Fibroblast of lung (primary cell): ENCODE measurements around the gene POMGNT1.

Experiments
- CTCF ChIP-seq, 2 donors: IDR thresholded peaks in 1 of 2; conservative IDR thresholded peaks in 1 of 2; 1 replicate in 1 of 2; 2 replicates in 1 of 2; pipeline ENCODE4 v1.5.1; 2011 to 2012; ENCODE audit warnings: low read length in 2 of 2, control low read depth in 1 of 2, inconsistent platforms in 1 of 2, low read depth in 1 of 2, mild to moderate bottlenecking in 1 of 2
- EZH2 ChIP-seq: IDR thresholded peaks from 2 replicates; pipeline ENCODE4 v1.5.1; 2012; ENCODE audit warnings: low read length, control low read depth, mild to moderate bottlenecking; ENCODE audit errors: missing control alignments

DNA sequence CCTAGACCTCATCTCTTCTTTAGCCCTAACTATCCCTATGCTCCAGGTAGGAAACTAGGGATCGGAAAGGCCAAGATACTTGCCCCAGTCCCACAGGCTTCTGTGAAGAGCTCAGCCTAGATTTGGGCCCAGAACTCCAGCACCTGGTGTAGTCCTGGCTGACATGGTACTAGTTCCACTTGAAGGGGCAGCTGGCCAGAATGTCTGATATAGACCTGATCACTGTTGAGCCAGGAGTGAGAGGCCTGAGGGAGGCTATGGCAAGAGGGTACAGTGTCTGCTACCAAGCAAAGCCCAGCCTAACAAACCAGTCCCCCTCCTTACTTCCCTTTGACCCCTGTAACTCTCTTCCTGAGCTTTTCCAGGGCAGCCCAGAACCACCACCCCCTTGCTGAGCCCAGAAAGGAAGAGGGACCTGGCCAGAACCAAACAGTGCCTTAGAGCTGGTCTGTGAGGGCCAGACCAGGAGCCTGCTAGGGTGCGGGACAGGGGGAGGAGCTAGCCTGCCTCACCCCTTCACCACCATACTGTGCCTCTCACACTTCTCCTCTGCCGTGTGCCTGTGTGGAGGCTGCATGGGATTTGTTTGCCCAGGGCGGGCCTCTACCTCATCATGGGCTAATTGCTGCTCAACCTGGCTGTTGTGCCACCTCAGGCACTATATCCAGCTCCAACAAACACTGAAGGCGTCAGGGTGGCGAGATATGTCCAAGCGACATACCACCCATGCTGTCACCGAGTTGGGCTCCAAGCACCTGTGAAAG lies 10.9 kb downstream of the POMGNT1 start:
- no peak for TF ChIP-seq CTCF (conservative IDR thresholded peaks at IDR 0.05 in 1 of 2, IDR thresholded peaks at IDR 0.05 in 1 of 2; ENCODE audit: low read depth in 1 of 2, low read length in 2 of 2)
- no peak for TF ChIP-seq EZH2
